HG02981 (cell line): Measurements from ENCODE around the gene ZNF236.
"Not testable (repeated sequence)": the region's sequence is repeated elsewhere in the genome, so short reads cannot be mapped to it uniquely, and the experiment has no call there.

Source experiments
- ATAC-seq: cut with Tn5 transposase; IDR thresholded peaks from one replicate; pipeline ENCODE4 v1.9.1; 2021; ENCODE audit warnings: mild to moderate bottlenecking, moderate library complexity; ENCODE audit not compliant: unreplicated experiment

The ZNF236 gene

GRCh38 chr18:76822506-76823160 lies at the start of gene ZNF236:
TSS of gene ZNF236 (plus strand) at chr18:76822557. CDS start at chr18:76822608, 51 bp downstream.
- peak; percentile 43 for ATAC-seq

- ATAC-seq, result no peak
Observed at GRCh38 chr18:76772665-76773064, 49.7 kb upstream of the ZNF236 start.

DNA sequence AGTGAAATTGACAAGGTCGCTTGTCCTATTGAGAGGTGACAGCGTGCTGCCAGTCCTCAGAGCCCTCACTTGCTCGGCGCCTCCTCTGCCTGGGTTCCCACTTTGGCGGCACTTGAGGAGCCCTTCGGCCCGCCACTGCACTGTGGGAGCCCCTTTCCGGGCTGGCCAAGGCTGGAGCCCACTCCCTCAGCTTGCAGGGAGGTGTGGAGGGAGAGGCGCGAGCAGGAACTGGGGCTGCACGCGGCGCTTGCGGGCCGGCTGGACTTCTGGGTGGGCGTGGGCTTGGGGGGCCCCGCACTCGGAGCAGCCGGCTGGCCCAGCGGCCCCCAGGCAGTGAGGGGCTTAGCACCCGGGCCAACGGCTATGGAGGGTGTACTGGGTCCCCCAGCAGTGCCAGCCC lies 45.3 kb upstream of the ZNF236 start:
- ATAC-seq, result not testable (repeated sequence)

- no peak for ATAC-seq
Observed at GRCh38 chr18:76783786-76784484, 38.4 kb upstream of the ZNF236 start.

- ATAC-seq, result no peak
Observed at GRCh38 chr18:76785872-76786271, 36.5 kb upstream of the ZNF236 start.

GRCh38 chr18:76788571-76789317 lies 33.6 kb upstream of the ZNF236 start:
- no peak for ATAC-seq

GRCh38 chr18:76791106-76791505 lies 31.3 kb upstream of the ZNF236 start:
- ATAC-seq, result no peak

DNA sequence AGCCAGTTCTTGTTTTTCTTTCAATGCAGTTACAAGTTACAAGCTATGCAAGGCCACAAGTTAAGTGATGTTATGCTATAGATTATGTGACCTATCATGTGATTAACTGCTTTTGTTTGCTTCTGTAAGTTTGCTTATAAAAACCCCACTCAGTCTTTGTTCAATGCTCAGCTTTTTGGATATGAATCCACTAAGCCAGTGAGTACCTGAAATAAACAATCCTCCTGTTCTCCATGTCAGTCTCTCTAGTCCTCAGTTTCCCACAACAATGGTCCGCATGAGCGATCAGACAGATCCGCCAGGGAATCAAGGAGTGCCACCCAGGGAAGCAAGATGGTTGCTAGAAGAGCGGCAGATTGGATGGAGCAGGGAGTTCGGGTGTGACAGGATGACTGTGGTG lies 30.7 kb upstream of the ZNF236 start:
- ATAC-seq, result no peak

GRCh38 chr18:76794326-76794725 lies 28.0 kb upstream of the ZNF236 start:
- ATAC-seq, result no peak

GRCh38 chr18:76801567-76802505 lies 20.5 kb upstream of the ZNF236 start:
- ATAC-seq, result peak; percentile 96

- no peak for ATAC-seq
Observed at GRCh38 chr18:76803413-76803812, 18.9 kb upstream of the ZNF236 start.

DNA sequence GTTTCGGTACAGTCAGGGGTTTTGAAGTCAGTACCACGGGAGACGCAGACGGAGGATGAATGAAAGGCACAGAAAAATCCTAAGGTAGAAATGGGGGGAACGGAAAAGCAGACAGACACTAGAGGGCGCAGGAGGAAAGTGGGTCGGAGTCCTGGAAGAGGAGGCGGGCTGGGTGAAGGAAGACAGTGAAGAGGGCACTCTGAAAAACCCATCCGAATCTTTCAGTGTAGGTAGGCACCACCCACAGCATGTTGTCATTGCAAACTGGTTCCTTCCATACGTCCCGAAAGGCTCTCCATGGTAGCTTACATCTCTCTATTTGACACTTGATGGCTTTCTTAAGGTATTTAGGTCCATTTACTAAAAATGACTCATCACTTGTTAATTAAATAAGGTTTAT lies 18.5 kb upstream of the ZNF236 start:
- ATAC-seq, result peak; percentile 61

DNA sequence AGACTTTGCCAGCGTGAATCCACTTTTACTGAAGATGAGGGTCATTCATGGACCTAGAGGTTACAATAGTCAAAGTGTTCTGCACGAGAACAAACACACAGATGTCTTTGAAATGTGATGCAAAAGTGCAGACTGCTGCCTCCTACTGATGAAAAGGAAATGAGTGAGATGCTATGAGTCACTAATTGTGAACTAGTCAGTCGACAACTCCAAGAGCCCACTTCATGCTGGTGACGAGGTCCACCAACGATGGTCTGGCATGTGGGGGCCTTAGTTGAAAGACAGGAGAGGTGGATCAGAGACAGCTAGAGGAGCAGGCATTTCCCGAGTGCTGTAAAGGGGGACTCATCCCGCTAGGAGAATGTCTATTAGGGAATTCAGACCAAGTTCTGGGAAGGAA lies 17.1 kb upstream of the ZNF236 start:
- no peak for ATAC-seq

GRCh38 chr18:76806301-76806700 lies 16.1 kb upstream of the ZNF236 start:
- no peak for ATAC-seq

- no peak for ATAC-seq
Observed at GRCh38 chr18:76808561-76808960, 13.8 kb upstream of the ZNF236 start.

DNA sequence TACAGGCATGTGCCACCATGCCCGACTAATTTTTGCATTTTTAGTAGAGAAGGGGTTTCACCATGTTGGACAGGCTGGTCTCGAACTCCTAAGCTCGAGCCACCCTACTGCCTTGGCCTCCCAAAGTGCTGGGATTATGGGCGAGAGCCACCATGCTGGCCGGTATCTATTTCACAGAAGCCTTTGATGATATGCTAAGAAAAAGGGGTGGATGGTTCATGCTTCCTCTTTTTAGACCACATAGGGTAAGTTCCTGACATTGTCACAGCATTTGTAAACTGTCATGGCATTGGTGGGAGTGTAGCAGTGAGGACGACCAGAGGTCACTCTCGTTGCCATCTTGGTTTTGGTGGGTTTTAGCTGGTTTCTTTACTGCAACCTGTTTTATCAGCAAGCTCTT lies 10.8 kb upstream of the ZNF236 start:
- peak; percentile 88 for ATAC-seq

GRCh38 chr18:76814256-76814655 lies 8.1 kb upstream of the ZNF236 start:
- ATAC-seq, result no peak

DNA sequence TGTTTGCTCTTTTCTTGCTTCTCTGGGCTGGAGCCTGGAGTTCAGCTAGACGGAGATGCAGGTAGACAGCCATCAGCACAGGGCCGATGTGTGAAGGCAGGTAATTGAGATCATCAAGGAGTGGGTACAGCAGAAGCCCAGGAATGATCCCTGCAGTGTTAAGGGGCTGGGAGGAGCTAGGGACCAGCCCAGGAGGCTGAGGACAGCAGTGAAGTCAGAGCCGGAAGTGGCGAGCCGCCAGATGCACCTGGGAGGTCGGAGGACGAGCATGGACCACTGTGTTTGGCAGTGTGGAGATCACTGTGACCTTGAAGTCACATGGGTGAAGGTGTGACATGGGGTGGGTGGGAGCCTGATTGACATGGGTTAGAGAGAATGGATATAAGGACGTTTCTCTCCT lies 6.2 kb upstream of the ZNF236 start:
- ATAC-seq, result no peak

DNA sequence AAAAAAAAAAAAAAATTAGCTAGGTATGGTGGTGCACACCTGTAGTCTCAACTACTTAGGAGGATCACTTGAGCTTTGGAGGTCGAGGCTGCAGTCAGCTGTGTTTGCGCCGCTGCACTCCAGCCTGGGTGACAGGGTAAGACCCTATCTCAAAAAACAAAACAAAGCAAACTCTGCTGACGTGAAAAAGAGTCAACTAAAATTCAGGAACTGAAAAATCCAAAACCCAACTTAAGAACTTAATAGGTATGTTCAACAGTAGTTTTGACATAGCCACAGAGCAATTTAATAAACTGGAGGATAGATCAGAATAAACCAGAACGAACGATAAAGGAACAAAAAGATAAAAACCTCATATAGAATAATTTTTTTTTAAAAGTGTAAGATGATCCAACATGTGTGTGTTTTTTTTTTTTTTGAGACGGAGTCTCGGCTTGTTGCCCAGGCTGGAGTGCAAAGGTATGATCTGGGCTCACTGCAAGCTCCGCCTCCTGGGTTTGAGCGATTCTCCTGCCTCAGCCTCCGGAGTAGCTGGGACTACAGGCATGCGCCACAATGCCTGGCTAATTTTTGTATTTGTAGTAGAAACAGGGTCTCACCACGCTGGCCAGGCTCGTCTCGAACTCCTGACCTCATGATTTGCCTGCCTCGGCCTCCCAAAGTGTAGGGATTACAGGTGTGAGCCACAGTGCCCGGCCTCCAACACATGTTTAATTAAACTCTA lies 4.3 kb upstream of the ZNF236 start:
- no peak for ATAC-seq
